OCI-LY3 (cell line): ENCODE results near the gene RCHY1.
A peak's percentile ranks its signal among the peaks of the same experiment; 100 is the strongest.

Experiments
- H2AFZ ChIP-seq: fragments of 200-600, 300-600 bp; shearing (Covaris generic); 2 replicates; pipeline ENCODE4 v1.6.0; 2014; ENCODE audit warnings: antibody characterized with exemption, low read depth, low read length
- H3K27ac ChIP-seq: fragments of 200-600, 300-600 bp; sonication (generic); 2 replicates; pipeline ENCODE4 v1.5.1; 2014; ENCODE audit warnings: mild to moderate bottlenecking, low read length, moderate library complexity, mixed read lengths
- H3K27me3 ChIP-seq: fragments of 200-600, 300-600 bp; sonication (generic); 2 replicates; pipeline ENCODE4 v1.6.1; 2014; ENCODE audit warnings: low read depth, low read length, mixed read lengths
- H3K36me3 ChIP-seq: fragments of 200-600, 300-600 bp; sonication (generic); replicated peaks from 2 replicates; pipeline ENCODE3; 2014; ENCODE audit warnings: low read depth, low read length, mixed read lengths
- H3K4me1 ChIP-seq: fragments of 300-600, 200-600 bp; sonication (generic); 2 replicates; pipeline ENCODE4 v1.6.1; 2014; ENCODE audit warnings: low read length, mixed read lengths
- H3K4me2 ChIP-seq: fragments of 200-600, 300-600 bp; sonication (generic); 2 replicates; pipeline ENCODE4 v1.6.1; 2014; ENCODE audit warnings: low read length, mixed read lengths
- H3K4me3 ChIP-seq: fragments of 300-600, 200-600 bp; sonication (generic); 2 replicates; pipeline ENCODE4 v1.5.1; 2014; ENCODE audit warnings: antibody characterized with exemption, mild to moderate bottlenecking, low read length, moderate library complexity
- H3K79me2 ChIP-seq: fragments of 300-600, 200-600 bp; shearing (Covaris generic); 2 replicates; pipeline ENCODE4 v1.6.1; 2014; ENCODE audit warnings: mild to moderate bottlenecking, low read length, mixed read lengths
- H3K9ac ChIP-seq: fragments of 300-600, 200-600 bp; shearing (Covaris generic); 2 replicates; pipeline ENCODE4 v1.6.0; 2014; ENCODE audit warnings: mild to moderate bottlenecking, low read length, moderate library complexity
- H3K9me3 ChIP-seq: fragments of 200-600, 300-600 bp; shearing (Covaris generic); 2 replicates; pipeline ENCODE4 v1.6.1; 2014; ENCODE audit warnings: low read length, mixed read lengths; ENCODE audit not compliant: insufficient read depth
- H4K20me1 ChIP-seq: fragments of 200-600, 300-600 bp; sonication (generic); 2 replicates; pipeline ENCODE4 v1.6.1; 2016; ENCODE audit warnings: low read length, mixed read lengths; ENCODE audit not compliant: insufficient read depth
- EZH2phosphoT487 ChIP-seq: fragments of 200-600 bp; shearing (Covaris generic); IDR thresholded peaks from 2 replicates; pipeline ENCODE4 v1.6.1; 2018; ENCODE audit warnings: antibody characterized with exemption, mixed run types, low read depth
- TF ChIP-seq, protein P1 (sequence below): fragments of 200-600, 300-600 bp; sonication (generic); IDR thresholded peaks from 2 replicates; pipeline ENCODE4 v1.5.1; 2014; ENCODE audit warnings: antibody characterized with exemption, low read length, low read depth

Gene RCHY1

GRCh38 chr4:75555294-75556164, 41.3 kb upstream of the RCHY1 start, which contains the start of gene ODAPH:
Gene ODAPH (plus strand): TSS chr4:75556066. CDS start chr4:75556083, 17 bp downstream.
- Histone ChIP-seq H3K27me3 (peaks cover 3% of the 10 kb centered on the region; the same call in 1 of the 2 replicates), H3K4me1 (peaks cover 30% of the 10 kb centered on the region), H2AFZ (peak within 1 kb of the TSS; percentile 17), H4K20me1 (no peaks in the 10 kb centered on the region), H3K36me3 (no peaks in the 10 kb centered on the region), H3K79me2 (no peaks in the 10 kb centered on the region), H3K4me3 (peak within 1 kb of the TSS; percentile 65), H3K9ac (no peak within 1 kb of the TSS), H3K27ac (no peak within 1 kb of the TSS), H3K9me3 (no peaks in the 10 kb centered on the region), H3K4me2 (peak within 1 kb of the TSS; percentile 84)
- no peak for TF ChIP-seq EZH2phosphoT487
- TF ChIP-seq, protein P1, sequence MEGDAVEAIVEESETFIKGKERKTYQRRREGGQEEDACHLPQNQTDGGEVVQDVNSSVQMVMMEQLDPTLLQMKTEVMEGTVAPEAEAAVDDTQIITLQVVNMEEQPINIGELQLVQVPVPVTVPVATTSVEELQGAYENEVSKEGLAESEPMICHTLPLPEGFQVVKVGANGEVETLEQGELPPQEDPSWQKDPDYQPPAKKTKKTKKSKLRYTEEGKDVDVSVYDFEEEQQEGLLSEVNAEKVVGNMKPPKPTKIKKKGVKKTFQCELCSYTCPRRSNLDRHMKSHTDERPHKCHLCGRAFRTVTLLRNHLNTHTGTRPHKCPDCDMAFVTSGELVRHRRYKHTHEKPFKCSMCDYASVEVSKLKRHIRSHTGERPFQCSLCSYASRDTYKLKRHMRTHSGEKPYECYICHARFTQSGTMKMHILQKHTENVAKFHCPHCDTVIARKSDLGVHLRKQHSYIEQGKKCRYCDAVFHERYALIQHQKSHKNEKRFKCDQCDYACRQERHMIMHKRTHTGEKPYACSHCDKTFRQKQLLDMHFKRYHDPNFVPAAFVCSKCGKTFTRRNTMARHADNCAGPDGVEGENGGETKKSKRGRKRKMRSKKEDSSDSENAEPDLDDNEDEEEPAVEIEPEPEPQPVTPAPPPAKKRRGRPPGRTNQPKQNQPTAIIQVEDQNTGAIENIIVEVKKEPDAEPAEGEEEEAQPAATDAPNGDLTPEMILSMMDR: no peak

- Histone ChIP-seq H3K4me2 (no peak overlapping the region), H3K9me3 (no peaks in the 10 kb centered on the region), H4K20me1 (no peaks in the 10 kb centered on the region), H3K4me3 (no peak overlapping the region), H3K36me3 (no peaks in the 10 kb centered on the region), H3K79me2 (no peaks in the 10 kb centered on the region), H3K4me1 (peaks cover 30% of the 10 kb centered on the region), H3K27ac (no peak overlapping the region), H2AFZ (no peak overlapping the region), H3K27me3 (no peaks in the 10 kb centered on the region), H3K9ac (no peak overlapping the region)
- TF ChIP-seq, protein P1: no peak
- no peak for TF ChIP-seq EZH2phosphoT487
Observed at GRCh38 chr4:75552452-75552851, 38.2 kb upstream of the RCHY1 start.

DNA sequence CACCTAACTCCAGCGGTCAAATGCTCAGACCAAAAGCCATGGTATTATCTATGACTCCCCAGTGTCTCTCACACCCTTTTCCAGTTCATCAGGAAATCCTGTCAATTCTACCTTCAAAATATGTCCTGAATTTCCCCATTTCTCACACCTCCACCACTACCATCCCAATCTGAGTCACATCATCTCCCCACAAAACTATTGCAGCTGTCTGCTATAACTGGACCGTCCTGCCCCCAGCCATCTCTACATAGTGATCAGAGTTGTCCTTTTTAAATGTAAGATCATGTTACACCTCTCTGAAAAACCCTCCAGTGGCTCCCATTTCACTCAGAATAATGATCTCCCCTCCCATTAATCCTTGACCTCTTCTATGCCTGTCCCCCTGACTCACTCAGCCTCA, 34.8 kb upstream of the RCHY1 start:
- H3K9me3 ChIP-seq: no peaks in the 10 kb centered on the region
- H3K27me3 ChIP-seq: no peaks in the 10 kb centered on the region
- H3K9ac ChIP-seq: no peak overlapping the region
- H4K20me1 ChIP-seq: no peaks in the 10 kb centered on the region
- H2AFZ ChIP-seq: no peak overlapping the region
- no peak overlapping the region for H3K27ac ChIP-seq
- TF ChIP-seq, protein P1: no peak
- TF ChIP-seq EZH2phosphoT487: no peak
- H3K4me3 ChIP-seq: no peak overlapping the region
- H3K79me2 ChIP-seq: no peaks in the 10 kb centered on the region
- H3K4me1 ChIP-seq: peaks cover 8% of the 10 kb centered on the region
- H3K36me3 ChIP-seq: no peaks in the 10 kb centered on the region
- no peak overlapping the region for H3K4me2 ChIP-seq

- no peaks in the 10 kb centered on the region for H3K36me3 ChIP-seq
- H3K9me3 ChIP-seq: no peaks in the 10 kb centered on the region
- peaks cover 8% of the 10 kb centered on the region for H3K4me1 ChIP-seq
- no peaks in the 10 kb centered on the region for H3K79me2 ChIP-seq
- H4K20me1 ChIP-seq: no peaks in the 10 kb centered on the region
- H2AFZ ChIP-seq: no peak overlapping the region
- TF ChIP-seq EZH2phosphoT487: no peak
- TF ChIP-seq, protein P1: no peak
- no peaks in the 10 kb centered on the region for H3K27me3 ChIP-seq
- H3K4me3 ChIP-seq: no peak overlapping the region
- H3K9ac ChIP-seq: no peak overlapping the region
- H3K27ac ChIP-seq: no peak overlapping the region
- H3K4me2 ChIP-seq: no peak overlapping the region
Observed at GRCh38 chr4:75547647-75548387, 33.6 kb upstream of the RCHY1 start.
